GM18505 (cell line): ENCODE measurements around the gene COLEC12.

Experiments
- ATAC-seq: cut with Tn5 transposase; IDR thresholded peaks from one replicate; pipeline ENCODE4 v1.9.1; 2021; ENCODE audit not compliant: unreplicated experiment
- POLR2A ChIP-seq: IDR thresholded peaks from 4 replicates; pipeline ENCODE4 v1.6.1; 2011; ENCODE audit warnings: borderline replicate concordance; ENCODE audit not compliant: insufficient read depth, insufficient read length; ENCODE audit errors: extremely low read depth

The COLEC12 gene

GRCh38 chr18:500632-501405 lies at the start of gene COLEC12:
TSS of gene COLEC12 (minus strand) at chr18:500701. CDS start at chr18:500514, 187 bp downstream.
- ATAC-seq = no peak
- TF ChIP-seq POLR2A = no peak

GRCh38 chr18:549967-550366 lies 49.5 kb upstream of the COLEC12 start:
- no peak for ATAC-seq
- TF ChIP-seq POLR2A = no peak

GRCh38 chr18:543447-544078 lies 43.1 kb upstream of the COLEC12 start:
- TF ChIP-seq POLR2A = no peak
- no peak for ATAC-seq

- no peak for TF ChIP-seq POLR2A
- ATAC-seq = no peak
Observed at GRCh38 chr18:533995-534601, 33.6 kb upstream of the COLEC12 start.

GRCh38 chr18:532632-533031 lies 32.1 kb upstream of the COLEC12 start:
- ATAC-seq = no peak
- no peak for TF ChIP-seq POLR2A

GRCh38 chr18:532018-532417 lies 31.5 kb upstream of the COLEC12 start:
- no peak for ATAC-seq
- no peak for TF ChIP-seq POLR2A

GRCh38 chr18:527146-527545 lies 26.6 kb upstream of the COLEC12 start:
- no peak for TF ChIP-seq POLR2A
- no peak for ATAC-seq

- no peak for TF ChIP-seq POLR2A
- ATAC-seq = no peak
Observed at GRCh38 chr18:526681-527080, 26.2 kb upstream of the COLEC12 start.

GRCh38 chr18:525036-525797 lies 24.7 kb upstream of the COLEC12 start:
- TF ChIP-seq POLR2A = no peak
- no peak for ATAC-seq

GRCh38 chr18:524466-524865 lies 24.0 kb upstream of the COLEC12 start:
- no peak for ATAC-seq
- no peak for TF ChIP-seq POLR2A

- TF ChIP-seq POLR2A = no peak
- ATAC-seq = no peak
Observed at GRCh38 chr18:523561-523960, 23.1 kb upstream of the COLEC12 start.

- peak; percentile 86 for ATAC-seq
- no peak for TF ChIP-seq POLR2A
Observed at GRCh38 chr18:519019-519879, 18.7 kb upstream of the COLEC12 start.

GRCh38 chr18:518081-518480 lies 17.6 kb upstream of the COLEC12 start:
- no peak for ATAC-seq
- no peak for TF ChIP-seq POLR2A

GRCh38 chr18:515838-516237 lies 15.3 kb upstream of the COLEC12 start:
- no peak for ATAC-seq
- no peak for TF ChIP-seq POLR2A
